GM12875 (cell line): ENCODE results near the gene SNX12.

Source experiments
- H3K4me3 ChIP-seq: one replicate; pipeline ENCODE4 v1.5.1; 2011; ENCODE audit warnings: low read depth, low read length, control low read depth
- TF ChIP-seq, protein P1 (sequence below): IDR thresholded peaks from 2 replicates; pipeline ENCODE4 v1.5.1; 2011; ENCODE audit warnings: low read depth, mild to moderate bottlenecking, control low read depth, inconsistent platforms, low read length, moderate library complexity, borderline replicate concordance; ENCODE audit not compliant: insufficient read depth

The SNX12 gene

DNA sequence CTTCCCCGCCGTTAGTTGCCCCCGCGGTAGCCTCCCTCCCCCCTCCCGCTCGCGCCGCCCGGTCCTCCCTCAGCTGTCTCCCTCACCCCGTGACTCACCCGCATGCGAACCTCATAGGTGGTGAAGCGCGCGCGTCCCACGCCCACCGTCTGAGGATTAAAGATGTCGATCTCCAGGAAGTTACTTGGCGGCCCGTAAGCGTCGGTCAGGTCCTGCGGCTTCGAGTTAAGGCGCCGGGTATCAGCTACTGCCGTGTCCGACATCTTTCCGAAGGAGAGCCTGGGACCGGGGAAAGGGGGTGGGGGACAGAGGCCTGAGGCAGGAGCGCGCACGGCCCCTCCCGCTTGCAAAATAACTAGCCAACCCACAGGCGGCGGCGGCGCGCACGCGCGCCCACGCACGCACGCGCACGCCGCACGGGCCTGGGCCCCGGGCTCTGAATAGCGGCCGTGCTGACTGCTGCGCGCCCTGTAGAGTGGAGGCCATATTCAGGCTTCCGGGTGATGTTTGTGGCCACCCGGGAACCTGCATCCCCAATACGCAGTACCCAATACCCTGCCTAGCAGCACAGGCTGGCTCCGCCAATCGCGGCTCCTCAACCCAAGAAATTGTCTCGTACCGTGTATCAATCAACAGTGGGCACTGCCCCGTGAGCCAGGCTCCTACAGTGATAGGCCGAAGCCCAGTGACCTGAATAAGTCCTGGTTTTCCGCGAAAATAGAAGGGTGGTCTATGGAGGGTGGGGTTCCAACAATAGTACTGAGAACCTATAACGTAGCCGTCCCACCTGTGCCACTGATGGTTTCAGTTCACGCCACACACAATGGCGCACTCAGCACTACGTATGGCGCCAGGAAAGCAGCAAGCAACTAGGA is at the start of gene SNX12:
Gene SNX12 (minus strand): TSS at position 291 of the 875 bp plus-strand sequence. CDS start 28 bp downstream, at position 263.
- TF ChIP-seq, protein P1, sequence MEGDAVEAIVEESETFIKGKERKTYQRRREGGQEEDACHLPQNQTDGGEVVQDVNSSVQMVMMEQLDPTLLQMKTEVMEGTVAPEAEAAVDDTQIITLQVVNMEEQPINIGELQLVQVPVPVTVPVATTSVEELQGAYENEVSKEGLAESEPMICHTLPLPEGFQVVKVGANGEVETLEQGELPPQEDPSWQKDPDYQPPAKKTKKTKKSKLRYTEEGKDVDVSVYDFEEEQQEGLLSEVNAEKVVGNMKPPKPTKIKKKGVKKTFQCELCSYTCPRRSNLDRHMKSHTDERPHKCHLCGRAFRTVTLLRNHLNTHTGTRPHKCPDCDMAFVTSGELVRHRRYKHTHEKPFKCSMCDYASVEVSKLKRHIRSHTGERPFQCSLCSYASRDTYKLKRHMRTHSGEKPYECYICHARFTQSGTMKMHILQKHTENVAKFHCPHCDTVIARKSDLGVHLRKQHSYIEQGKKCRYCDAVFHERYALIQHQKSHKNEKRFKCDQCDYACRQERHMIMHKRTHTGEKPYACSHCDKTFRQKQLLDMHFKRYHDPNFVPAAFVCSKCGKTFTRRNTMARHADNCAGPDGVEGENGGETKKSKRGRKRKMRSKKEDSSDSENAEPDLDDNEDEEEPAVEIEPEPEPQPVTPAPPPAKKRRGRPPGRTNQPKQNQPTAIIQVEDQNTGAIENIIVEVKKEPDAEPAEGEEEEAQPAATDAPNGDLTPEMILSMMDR: no peak
- peak within 1 kb of the TSS; percentile 76 for H3K4me3 ChIP-seq

DNA sequence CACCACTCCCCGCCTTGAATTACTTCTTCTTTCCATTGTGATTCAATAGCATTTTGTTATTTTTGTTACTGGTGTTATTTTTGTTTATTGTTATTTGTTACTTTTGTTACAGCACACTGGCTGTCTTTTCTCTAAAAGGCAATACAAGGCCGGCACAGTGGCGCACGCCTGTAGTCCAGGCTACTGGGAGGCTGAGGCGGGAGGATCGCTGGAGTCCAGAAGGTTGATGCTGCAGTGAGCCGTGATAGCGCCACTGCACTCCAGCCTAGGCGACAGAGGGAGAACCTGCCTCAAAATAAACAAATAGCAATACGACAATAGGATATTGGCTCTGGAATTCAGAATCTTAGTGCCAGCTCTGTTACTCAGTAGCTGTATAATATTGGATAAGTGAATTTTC is 49.2 kb upstream of the SNX12 start:
- H3K4me3 ChIP-seq: no peak overlapping the region
- TF ChIP-seq, protein P1: no peak

DNA sequence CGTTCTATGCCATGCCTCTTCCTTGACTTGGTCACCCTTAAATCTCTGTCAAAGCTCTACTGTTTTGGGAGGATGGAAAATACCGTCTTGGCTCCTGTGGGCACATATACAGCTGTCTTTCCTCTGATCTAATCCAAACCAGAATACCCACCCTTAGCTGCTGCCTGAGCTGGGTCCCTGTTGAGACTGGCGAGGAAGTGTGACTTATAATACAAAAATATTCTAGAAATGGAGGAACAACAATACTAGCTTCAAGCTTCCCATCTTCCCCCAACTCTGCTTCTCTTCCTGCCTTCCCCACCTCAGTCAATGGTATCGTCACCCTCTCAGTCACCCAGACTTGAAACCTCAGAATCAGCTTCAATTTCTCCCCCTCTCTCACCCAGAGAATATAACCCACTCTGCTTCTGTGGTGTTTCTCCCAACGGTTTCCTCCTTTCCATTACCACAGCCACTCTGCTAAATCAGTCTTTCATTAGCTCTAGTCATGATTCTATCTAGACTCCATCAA is 43.8 kb upstream of the SNX12 start:
- TF ChIP-seq, protein P1: no peak
- H3K4me3 ChIP-seq: peak overlapping the region; percentile 70

DNA sequence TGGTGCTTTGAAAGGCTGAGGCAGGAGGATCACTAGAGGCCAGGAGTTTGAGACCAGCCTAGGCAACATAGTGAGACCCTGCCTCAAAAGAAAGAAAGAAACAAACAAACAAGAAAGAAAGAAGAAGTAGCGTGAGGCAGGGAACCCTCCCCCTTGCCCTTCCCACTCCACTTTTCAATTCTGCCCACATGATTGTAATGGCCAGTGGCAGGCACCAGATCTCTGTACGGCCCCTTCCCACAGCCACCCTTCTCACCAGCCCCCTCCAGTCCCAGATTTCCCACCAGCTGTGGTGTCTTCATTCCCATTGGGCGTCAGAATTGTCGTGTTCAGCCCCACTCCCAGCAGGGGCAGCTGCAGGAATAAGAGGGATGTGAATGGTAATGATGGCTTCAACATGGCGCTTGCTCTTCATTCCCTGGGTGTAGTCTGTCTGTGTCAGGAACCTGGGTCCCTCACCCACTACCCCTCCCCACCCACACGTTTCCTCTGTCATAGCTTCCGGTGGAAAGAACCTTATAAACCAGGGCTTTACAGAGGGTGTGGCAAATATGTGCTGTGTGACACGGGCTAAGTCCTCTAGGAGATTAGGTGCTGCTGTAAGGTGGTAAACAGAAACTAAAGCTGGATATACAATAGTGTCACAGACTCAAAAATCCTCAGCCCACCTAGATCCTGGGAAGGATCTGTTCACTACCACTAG is 43.2 kb upstream of the SNX12 start, which contains the start of gene IL2RG:
Gene IL2RG (minus strand): TSS at position 437 of the 703 bp plus-strand sequence. CDS start 38 bp downstream, at position 399.
- TF ChIP-seq, protein P1: no peak
- peak within 1 kb of the TSS; percentile 70 for H3K4me3 ChIP-seq

DNA sequence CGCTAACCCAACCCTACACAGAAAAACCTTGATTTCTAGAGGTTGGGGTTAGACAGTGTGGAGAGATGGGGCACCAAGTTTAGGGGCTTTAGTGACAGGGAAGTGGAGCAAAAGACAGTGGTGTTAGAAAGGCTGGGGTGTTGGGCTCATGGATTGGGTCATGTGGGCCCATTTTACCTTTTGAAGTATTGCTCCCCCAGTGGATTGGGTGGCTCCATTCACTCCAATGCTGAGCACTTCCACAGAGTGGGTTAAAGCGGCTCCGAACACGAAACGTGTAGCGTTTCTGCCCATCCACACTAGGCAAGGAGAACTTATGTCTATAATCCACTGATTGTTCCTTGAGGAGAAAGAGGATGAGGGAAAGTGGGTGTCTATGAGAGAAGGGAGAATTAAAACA is 40.9 kb upstream of the SNX12 start:
- H3K4me3 ChIP-seq: peak overlapping the region; percentile 27
- TF ChIP-seq, protein P1: no peak

DNA sequence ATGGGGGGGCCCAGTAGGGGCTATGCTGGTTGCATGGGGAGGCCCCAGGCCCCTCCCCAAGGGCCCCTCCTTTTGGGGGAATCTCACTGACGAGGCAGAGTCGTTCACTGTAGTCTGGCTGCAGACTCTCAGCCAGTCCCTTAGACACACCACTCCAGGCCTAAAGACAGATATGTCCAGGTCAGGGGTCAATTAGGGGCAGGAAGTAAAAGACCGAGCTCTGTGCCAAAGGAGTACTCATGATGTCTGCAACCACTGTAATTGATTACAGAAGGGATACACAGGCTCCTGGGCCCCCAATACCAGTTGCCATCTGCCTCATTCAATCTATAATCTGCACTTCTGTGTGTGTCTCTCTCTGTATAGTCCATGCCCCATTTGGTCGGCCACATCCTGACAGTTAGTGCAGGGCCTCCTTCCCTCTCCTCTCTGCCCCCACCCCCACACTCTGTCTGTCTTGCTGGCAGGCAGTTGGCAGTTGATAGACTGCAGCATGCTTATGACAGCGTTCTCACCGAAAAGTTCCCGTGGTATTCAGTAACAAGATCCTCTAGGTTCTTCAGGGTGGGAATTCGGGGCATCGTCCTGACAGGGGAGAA is 39.7 kb upstream of the SNX12 start:
- TF ChIP-seq, protein P1: no peak
- H3K4me3 ChIP-seq: no peak overlapping the region
